Thyroid gland (tissue), 4 donors: ENCODE measurements around the gene HAND1. TPM values are rescaled to one million over a fixed set of nuclear protein-coding genes. Genes with fewer than 3 reads are reported as not detected.

Experiments
- DNase-seq, 2 donors: peaks; one replicate each; pipeline ENCODE4 v3.0.0-alpha.2; 2019
- H3K27ac ChIP-seq, 3 donors: fragments of 200-600 bp; sonication (generic); 1 replicate in 2 of 3; 2 replicates in 1 of 3; pipeline ENCODE4 v1.5.1; 2016 to 2019; ENCODE audit warnings: mild to moderate bottlenecking in 1 of 3, moderate library complexity in 1 of 3
- H3K27me3 ChIP-seq: fragments of 200-600 bp; sonication (generic); one replicate; pipeline ENCODE4 v1.5.1; 2019
- H3K36me3 ChIP-seq, 2 donors: fragments of 200-600 bp; sonication (generic); one replicate each; pipeline ENCODE4 v1.5.1; 2016 to 2019
- H3K4me1 ChIP-seq, 2 donors: fragments of 200-600 bp; sonication (generic); one replicate each; pipeline ENCODE4 v1.5.1; 2017 to 2019
- H3K4me3 ChIP-seq, 3 donors: fragments of 200-600 bp; sonication (generic); replicated peaks in 1 of 3; 1 replicate in 2 of 3; 2 replicates in 1 of 3; pipeline ENCODE4 v1.5.1; 2016; ENCODE audit warnings: mild to moderate bottlenecking in 1 of 3
- H3K9me3 ChIP-seq: fragments of 200-600 bp; sonication (generic); one replicate; pipeline ENCODE4 v1.5.1; 2017
- CTCF ChIP-seq, 6 experiments: fragments of 200-600 bp in 3 of 6; fragments of 450-650 bp in 3 of 6; sonication (generic) in 3 of 6; IDR thresholded peaks; one replicate each; pipeline ENCODE4 v1.5.1; 2016 to 2019; ENCODE audit warnings: antibody characterized with exemption in 6 of 6, mild to moderate bottlenecking in 2 of 6, inconsistent platforms in 1 of 6, moderate library complexity in 1 of 6
- POLR2A ChIP-seq, 2 donors: fragments of 450-650 bp; IDR thresholded peaks; one replicate each; pipeline ENCODE4 v1.6.1; 2017; ENCODE audit warnings: antibody characterized with exemption in 2 of 2, mild to moderate bottlenecking in 2 of 2, moderate library complexity in 1 of 2
- WGBS, 2 donors: methylation state at CpG; one replicate each; pipeline ENCODE4 v1.1.5; 2017; 5-methylcytosine and 5-hydroxymethylcytosine counted together
- intact Hi-C: fragments of 100-400 bp; cut with DNase I; formaldehyde crosslinking; loops from one replicate; pipeline ENCODE4 v1.15.1; 2023
- total RNA-seq, 4 donors: library from RNA; depleted of rRNA; stranded (reverse); fragments of >200 nt; gene quantifications; one replicate each; pipeline ENCODE4 v1.2.3, GENCODE V29; 2016

Gene HAND1
- total RNA-seq, 4 donors from 2014 or later, result not detected

- DNase-seq, result peak; percentile 96 to 97
- intact Hi-C loops, result no loop called here
- peaks cover 14 to 19% of the 10 kb centered on the region in 2 donors for H3K4me1 ChIP-seq
- peaks cover 0 to 4% of the 10 kb centered on the region in 2 donors for H3K36me3 ChIP-seq
- H3K9me3 ChIP-seq, result no peaks in the 10 kb centered on the region
- H3K27me3 ChIP-seq, result no peaks in the 10 kb centered on the region
- H3K4me3 ChIP-seq, result peak within 1 kb of the TSS; percentile 75 to 95 (median 76)
- 0 to 1% methylated on average over 19 to 39 of the region's 70 CpGs for WGBS, 2 donors
- no peak for TF ChIP-seq CTCF (IDR thresholded peaks at IDR 0.05)
- peak in 1 of 2 donors; percentile 92 for TF ChIP-seq POLR2A (IDR thresholded peaks at IDR 0.05)
- peak within 1 kb of the TSS; percentile 28 to 86 (median 61) for H3K27ac ChIP-seq
Measured at GRCh38 chr5:154445422-154446194, 32.4 kb downstream of the HAND1 start, which contains the start of gene SAP30L. Gene SAP30L (plus strand): TSS chr5:154445997. CDS start chr5:154446605, 608 bp downstream.

- Histone ChIP-seq H3K27me3 (no peaks in the 10 kb centered on the region), H3K9me3 (no peaks in the 10 kb centered on the region), H3K36me3 (peaks cover 0 to 4% of the 10 kb centered on the region in 2 donors), H3K4me1 (peaks cover 14 to 19% of the 10 kb centered on the region in 2 donors), H3K27ac (peak overlapping the region in 2 of 3 donors; percentile 60 to 76), H3K4me3 (peak overlapping the region; percentile 37 to 95 (median 75))
- 8 to 9% methylated on average over 20 to 30 of the region's 30 CpGs for WGBS, 2 donors
- intact Hi-C loops, result no loop called here
- no peak for TF ChIP-seq CTCF (IDR thresholded peaks at IDR 0.05)
- no peak for TF ChIP-seq POLR2A (IDR thresholded peaks at IDR 0.05)
- DNase-seq, result peak; percentile 5 to 18
Measured at GRCh38 chr5:154444556-154445421, 33.2 kb downstream of the HAND1 start.

GRCh38 chr5:154442801-154443200 is 35.2 kb downstream of the HAND1 start:
- Histone ChIP-seq H3K4me1 (peaks cover 11 to 13% of the 10 kb centered on the region in 2 donors), H3K9me3 (no peaks in the 10 kb centered on the region), H3K4me3 (no peak overlapping the region), H3K27ac (no peak overlapping the region), H3K36me3 (peaks cover 4 to 5% of the 10 kb centered on the region in 2 donors), H3K27me3 (no peaks in the 10 kb centered on the region)
- no peak for TF ChIP-seq POLR2A (IDR thresholded peaks at IDR 0.05)
- TF ChIP-seq CTCF (IDR thresholded peaks at IDR 0.05), result no peak
- intact Hi-C loops, result no loop called here
- no peak for DNase-seq
- 92 to 96% methylated on average over 1 of the region's 1 CpG for WGBS, 2 donors

- no peaks in the 10 kb centered on the region for H3K9me3 ChIP-seq
- no peak overlapping the region for H3K4me3 ChIP-seq
- peaks cover 4 to 7% of the 10 kb centered on the region in 2 donors for H3K36me3 ChIP-seq
- H3K27me3 ChIP-seq, result no peaks in the 10 kb centered on the region
- H3K27ac ChIP-seq, result no peak overlapping the region
- no peak for DNase-seq
- no peak for TF ChIP-seq POLR2A (IDR thresholded peaks at IDR 0.05)
- no peak for TF ChIP-seq CTCF (IDR thresholded peaks at IDR 0.05)
- H3K4me1 ChIP-seq, result peaks cover 5 to 11% of the 10 kb centered on the region in 2 donors
- intact Hi-C loops, result no loop called here
- WGBS, 2 donors, result 87 to 90% methylated on average over 5 of the region's 5 CpGs
Measured at GRCh38 chr5:154440540-154440939, 37.5 kb downstream of the HAND1 start.
